ENCODE data around the gene MAP4K5. TPM values are rescaled to one million over a fixed set of nuclear protein-coding genes. Genes with fewer than 3 reads are reported as not detected.
"Not testable (repeated sequence)": the region's sequence is repeated elsewhere in the genome, so short reads cannot be mapped to it uniquely, and the experiment has no call there.

Gene MAP4K5
- total RNA-seq, 1 experiment from 2014 or later: 42.7 TPM

DNA sequence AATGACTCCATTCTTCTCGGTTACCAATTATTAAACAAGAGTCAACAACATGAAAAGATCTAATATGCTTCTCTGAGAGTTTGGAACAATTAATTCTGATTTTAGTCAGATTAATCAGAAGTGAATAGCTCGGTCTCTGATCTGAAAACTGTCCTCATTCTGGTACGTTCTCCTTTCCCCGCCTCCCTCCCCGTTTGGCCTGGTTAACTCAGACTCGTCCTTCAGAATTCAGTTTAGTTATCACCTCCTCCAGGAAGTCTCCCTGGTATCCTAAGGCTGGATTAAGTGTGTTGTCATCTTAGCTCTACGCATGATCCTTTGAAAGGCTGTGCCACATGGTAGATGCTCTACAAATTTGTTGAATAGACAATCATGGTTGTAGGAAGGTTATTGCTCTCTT lies 22.2 kb downstream of the MAP4K5 start:
- Histone ChIP-seq H4K20me1 (ENCODE audit: control insufficient read depth, insufficient read depth, insufficient read length) (no peaks in the 10 kb centered on the region), H3K4me2 (ENCODE audit: insufficient read depth, insufficient read length, low read length) (no peak overlapping the region), H2BK12ac (ENCODE audit: insufficient read length, low read depth, low read length) (no peak overlapping the region), H3K23me2 (ENCODE audit: insufficient read length, low read depth, low read length, poor library complexity, severe bottlenecking) (no peaks in the 10 kb centered on the region), H3K9ac (ENCODE audit: extremely low read depth, insufficient read length, low read length) (no peak overlapping the region), H3K4ac (ENCODE audit: low read depth, low read length) (no peak overlapping the region), H3K4me1 (ENCODE audit: insufficient read depth, low read length) (no peaks in the 10 kb centered on the region), H4K91ac (ENCODE audit: insufficient read length, low read depth, low read length) (no peak overlapping the region), H2BK5ac (ENCODE audit: insufficient read length, low read length) (no peak overlapping the region), H4K5ac (ENCODE audit: insufficient read length, low read depth, low read length) (no peak overlapping the region), H3K27ac (ENCODE audit: insufficient read length, low read depth, low read length) (no peak overlapping the region), H3K23ac (ENCODE audit: insufficient read length, low read depth, low read length) (no peak overlapping the region), H4K8ac (replicated peaks; ENCODE audit: insufficient read length, low read depth, low read length) (no peak overlapping the region), H3K56ac (ENCODE audit: insufficient read length, low read depth, low read length) (no peak overlapping the region), H2AFZ (ENCODE audit: low read length) (no peak overlapping the region), H3K79me2 (ENCODE audit: insufficient read depth, low read length) (peaks cover 13% of the 10 kb centered on the region; the same call in 1 of the 2 replicates), H3K27me3 (ENCODE audit: insufficient read depth, low read length) (no peaks in the 10 kb centered on the region), H2BK20ac (ENCODE audit: low read depth, low read length, poor library complexity, severe bottlenecking) (no peak overlapping the region), H3T11ph (ENCODE audit: low read length) (no peak overlapping the region), H3K18ac (ENCODE audit: insufficient read length, low read depth, low read length) (no peak overlapping the region), H3K9me3 (ENCODE audit: control insufficient read depth, low read depth, low read length) (no peaks in the 10 kb centered on the region), H2BK120ac (ENCODE audit: low read depth, low read length, poor library complexity, severe bottlenecking) (no peak overlapping the region), H2AK5ac (ENCODE audit: insufficient read length, low read length) (no peak overlapping the region), H3K14ac (ENCODE audit: insufficient read depth, low read length) (no peak overlapping the region; the same call in 1 of the 2 replicates), H2BK15ac (ENCODE audit: low read depth, low read length) (no peak overlapping the region), H3K79me1 (ENCODE audit: insufficient read depth, low read depth, low read length, poor library complexity, severe bottlenecking) (no peaks in the 10 kb centered on the region)
- no peaks in the 10 kb centered on the region; a peak in 1 of 5 replicates for H3K9me3 Mint-ChIP-seq
- H3K4me3 Mint-ChIP-seq: no peak overlapping the region
- WGBS (ENCODE audit: extremely low coverage, insufficient read length, low lambda C conversion rate): no CpG with 5 or more reads among the region's 7 CpGs
- no peak for DNase-seq
- TF ChIP-seq, protein P1, sequence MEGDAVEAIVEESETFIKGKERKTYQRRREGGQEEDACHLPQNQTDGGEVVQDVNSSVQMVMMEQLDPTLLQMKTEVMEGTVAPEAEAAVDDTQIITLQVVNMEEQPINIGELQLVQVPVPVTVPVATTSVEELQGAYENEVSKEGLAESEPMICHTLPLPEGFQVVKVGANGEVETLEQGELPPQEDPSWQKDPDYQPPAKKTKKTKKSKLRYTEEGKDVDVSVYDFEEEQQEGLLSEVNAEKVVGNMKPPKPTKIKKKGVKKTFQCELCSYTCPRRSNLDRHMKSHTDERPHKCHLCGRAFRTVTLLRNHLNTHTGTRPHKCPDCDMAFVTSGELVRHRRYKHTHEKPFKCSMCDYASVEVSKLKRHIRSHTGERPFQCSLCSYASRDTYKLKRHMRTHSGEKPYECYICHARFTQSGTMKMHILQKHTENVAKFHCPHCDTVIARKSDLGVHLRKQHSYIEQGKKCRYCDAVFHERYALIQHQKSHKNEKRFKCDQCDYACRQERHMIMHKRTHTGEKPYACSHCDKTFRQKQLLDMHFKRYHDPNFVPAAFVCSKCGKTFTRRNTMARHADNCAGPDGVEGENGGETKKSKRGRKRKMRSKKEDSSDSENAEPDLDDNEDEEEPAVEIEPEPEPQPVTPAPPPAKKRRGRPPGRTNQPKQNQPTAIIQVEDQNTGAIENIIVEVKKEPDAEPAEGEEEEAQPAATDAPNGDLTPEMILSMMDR (conservative IDR thresholded peaks at IDR 0.05): no peak
- H3K27ac Mint-ChIP-seq: no peak overlapping the region
- H3K36me3 Mint-ChIP-seq (ENCODE audit: insufficient read depth in 1 of 3, low read depth in 3 of 3): no peaks in the 10 kb centered on the region; a peak in 1 of 7 replicates
- H3K4me1 Mint-ChIP-seq: 0 out of 4 replicates have a peak, but pooled peaks cover 0 to 2% of the 10 kb centered on the region in 2 experiments
- H3K27me3 Mint-ChIP-seq (ENCODE audit: low read depth): no peaks in the 10 kb centered on the region

DNA sequence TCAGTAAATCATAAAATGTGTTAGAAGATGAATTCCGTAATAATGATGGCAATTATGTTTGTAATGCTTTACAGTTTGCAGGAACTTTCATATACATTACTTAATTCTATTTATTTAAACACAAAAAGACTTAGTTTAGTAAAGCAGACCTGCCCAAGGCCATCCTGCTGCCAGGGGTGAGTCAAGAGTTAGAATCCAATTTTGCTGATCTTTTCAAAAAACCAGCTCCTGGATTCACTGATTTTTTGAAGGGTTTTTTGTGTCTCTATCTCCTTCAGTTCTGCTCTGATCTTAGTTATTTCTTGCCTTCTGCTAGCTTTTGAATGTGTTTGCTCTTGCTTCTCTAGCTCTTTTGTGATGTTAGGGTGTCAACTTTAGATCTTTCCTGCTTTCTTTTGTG lies 25.3 kb downstream of the MAP4K5 start:
- not testable (repeated sequence) for H3K79me2 ChIP-seq (ENCODE audit: insufficient read depth, low read length); H3K4me1 ChIP-seq (ENCODE audit: insufficient read depth, low read length); H4K5ac ChIP-seq (ENCODE audit: insufficient read length, low read depth, low read length); H3K27ac ChIP-seq (ENCODE audit: insufficient read length, low read depth, low read length); H3K23me2 ChIP-seq (ENCODE audit: insufficient read length, low read depth, low read length, poor library complexity, severe bottlenecking); H3K23ac ChIP-seq (ENCODE audit: insufficient read length, low read depth, low read length); H3K9me3 ChIP-seq (ENCODE audit: control insufficient read depth, low read depth, low read length); H3K18ac ChIP-seq (ENCODE audit: insufficient read length, low read depth, low read length); H3K9me3 Mint-ChIP-seq; H3K4me1 Mint-ChIP-seq; H4K8ac ChIP-seq (replicated peaks; ENCODE audit: insufficient read length, low read depth, low read length); H3K4me2 ChIP-seq (ENCODE audit: insufficient read depth, insufficient read length, low read length); H3K79me1 ChIP-seq (ENCODE audit: insufficient read depth, low read depth, low read length, poor library complexity, severe bottlenecking); H4K20me1 ChIP-seq (ENCODE audit: control insufficient read depth, insufficient read depth, insufficient read length); H2BK12ac ChIP-seq (ENCODE audit: insufficient read length, low read depth, low read length); H2BK15ac ChIP-seq (ENCODE audit: low read depth, low read length); H3K56ac ChIP-seq (ENCODE audit: insufficient read length, low read depth, low read length); H3K27me3 Mint-ChIP-seq (ENCODE audit: low read depth); H3K27me3 ChIP-seq (ENCODE audit: insufficient read depth, low read length); H2BK20ac ChIP-seq (ENCODE audit: low read depth, low read length, poor library complexity, severe bottlenecking); H2BK120ac ChIP-seq (ENCODE audit: low read depth, low read length, poor library complexity, severe bottlenecking); H2AK5ac ChIP-seq (ENCODE audit: insufficient read length, low read length); DNase-seq; H2BK5ac ChIP-seq (ENCODE audit: insufficient read length, low read length); H3K4ac ChIP-seq (ENCODE audit: low read depth, low read length); H3T11ph ChIP-seq (ENCODE audit: low read length); H4K91ac ChIP-seq (ENCODE audit: insufficient read length, low read depth, low read length); H3K9ac ChIP-seq (ENCODE audit: extremely low read depth, insufficient read length, low read length); H2AFZ ChIP-seq (ENCODE audit: low read length); H3K4me3 Mint-ChIP-seq; H3K36me3 Mint-ChIP-seq (ENCODE audit: insufficient read depth in 1 of 3, low read depth in 3 of 3); H3K14ac ChIP-seq (ENCODE audit: insufficient read depth, low read length)
- H3K27ac Mint-ChIP-seq: peak overlapping the region in 2 of 3 experiments; percentile 15 to 37; a peak in 2 of 7 replicates
- no CpG with 5 or more reads among the region's 1 CpG for WGBS (ENCODE audit: extremely low coverage, insufficient read length, low lambda C conversion rate)

Measured in H9 (cell line).